ENCODE measurements around the gene FCER2.

FCER2 gene, protein sequence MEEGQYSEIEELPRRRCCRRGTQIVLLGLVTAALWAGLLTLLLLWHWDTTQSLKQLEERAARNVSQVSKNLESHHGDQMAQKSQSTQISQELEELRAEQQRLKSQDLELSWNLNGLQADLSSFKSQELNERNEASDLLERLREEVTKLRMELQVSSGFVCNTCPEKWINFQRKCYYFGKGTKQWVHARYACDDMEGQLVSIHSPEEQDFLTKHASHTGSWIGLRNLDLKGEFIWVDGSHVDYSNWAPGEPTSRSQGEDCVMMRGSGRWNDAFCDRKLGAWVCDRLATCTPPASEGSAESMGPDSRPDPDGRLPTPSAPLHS

DNA sequence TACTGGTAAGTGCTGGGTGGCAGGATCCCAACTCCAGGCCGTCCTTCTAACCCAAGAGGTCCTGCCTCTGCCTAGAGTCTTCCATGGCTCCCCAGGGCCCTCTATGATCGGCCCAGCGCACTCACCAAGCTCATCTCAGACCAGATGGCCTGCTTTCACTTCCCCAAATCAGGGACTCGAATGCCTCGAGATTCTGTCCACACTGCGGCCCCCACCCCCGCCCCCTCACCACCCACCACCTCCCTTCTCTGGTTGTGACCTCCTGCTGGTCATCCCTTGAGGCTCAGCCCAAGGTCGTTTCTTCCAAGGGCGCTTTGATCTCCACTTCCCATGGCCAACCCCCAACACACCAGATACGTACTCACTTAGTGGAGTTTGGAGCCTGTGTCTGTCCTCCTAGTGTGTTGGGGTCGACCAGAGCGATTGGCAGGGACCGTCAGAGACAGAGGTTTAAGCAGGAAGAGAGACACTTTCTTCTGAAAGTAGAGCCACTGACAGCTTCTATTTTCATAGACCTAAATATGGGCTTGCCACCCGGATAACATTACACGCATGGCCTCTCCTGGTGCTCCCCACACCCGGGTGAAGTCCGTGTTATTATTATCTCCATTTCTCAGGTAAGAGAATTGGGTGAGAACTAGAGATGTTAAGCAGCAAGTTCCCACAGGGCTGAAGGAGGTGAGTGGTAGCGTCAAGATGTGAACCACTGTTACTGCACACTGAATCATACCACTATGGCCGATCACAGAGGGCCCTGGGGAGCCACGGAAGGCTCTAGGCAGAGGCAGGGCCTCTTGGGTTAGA lies at the start of gene FCER2:
Gene FCER2, minus strand, starts transcription at position 478 of the 804 bp plus-strand sequence. CDS start 2,371 bp downstream, outside the sequence.
- H3K9me2 ChIP-seq (replicated peaks; ENCODE audit: insufficient read depth, low read length) = no peaks in the 10 kb centered on the region
- no peaks in the 10 kb centered on the region for H4K20me1 ChIP-seq (ENCODE audit: insufficient read depth, low read length)
- H3K9ac ChIP-seq (ENCODE audit: low read length) = no peak within 1 kb of the TSS
- no peak within 1 kb of the TSS for H2AFZ ChIP-seq (ENCODE audit: low read length)
- H3K27ac ChIP-seq (ENCODE audit: low read length) = no peak within 1 kb of the TSS
- no peak within 1 kb of the TSS for H3K4me3 ChIP-seq (ENCODE audit: low read length)
- H3K4me1 ChIP-seq (ENCODE audit: low read length) = no peaks in the 10 kb centered on the region
- no peaks in the 10 kb centered on the region for H3K36me3 ChIP-seq (replicated peaks; ENCODE audit: insufficient read depth, low read length)
- no peak for DNase-seq
- no peaks in the 10 kb centered on the region for H3K79me2 ChIP-seq (ENCODE audit: low read length)
- H3F3A ChIP-seq (ENCODE audit: insufficient read depth, low read length) = no peaks in the 10 kb centered on the region
- TF ChIP-seq EZH2phosphoT487 (IDR thresholded peaks at IDR 0.05; ENCODE audit: low read length) (no peak), EZH2 (optimal IDR thresholded peaks at IDR 0.05; ENCODE audit: low read depth, low read length) (no peak)
- TF ChIP-seq, protein P1, sequence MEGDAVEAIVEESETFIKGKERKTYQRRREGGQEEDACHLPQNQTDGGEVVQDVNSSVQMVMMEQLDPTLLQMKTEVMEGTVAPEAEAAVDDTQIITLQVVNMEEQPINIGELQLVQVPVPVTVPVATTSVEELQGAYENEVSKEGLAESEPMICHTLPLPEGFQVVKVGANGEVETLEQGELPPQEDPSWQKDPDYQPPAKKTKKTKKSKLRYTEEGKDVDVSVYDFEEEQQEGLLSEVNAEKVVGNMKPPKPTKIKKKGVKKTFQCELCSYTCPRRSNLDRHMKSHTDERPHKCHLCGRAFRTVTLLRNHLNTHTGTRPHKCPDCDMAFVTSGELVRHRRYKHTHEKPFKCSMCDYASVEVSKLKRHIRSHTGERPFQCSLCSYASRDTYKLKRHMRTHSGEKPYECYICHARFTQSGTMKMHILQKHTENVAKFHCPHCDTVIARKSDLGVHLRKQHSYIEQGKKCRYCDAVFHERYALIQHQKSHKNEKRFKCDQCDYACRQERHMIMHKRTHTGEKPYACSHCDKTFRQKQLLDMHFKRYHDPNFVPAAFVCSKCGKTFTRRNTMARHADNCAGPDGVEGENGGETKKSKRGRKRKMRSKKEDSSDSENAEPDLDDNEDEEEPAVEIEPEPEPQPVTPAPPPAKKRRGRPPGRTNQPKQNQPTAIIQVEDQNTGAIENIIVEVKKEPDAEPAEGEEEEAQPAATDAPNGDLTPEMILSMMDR (IDR thresholded peaks at IDR 0.05; ENCODE audit: low read length) = no peak
- H3K27me3 ChIP-seq (replicated peaks; ENCODE audit: insufficient read depth, low read length) = peaks cover 89% of the 10 kb centered on the region
- H3K4me2 ChIP-seq (ENCODE audit: low read depth, low read length) = no peak within 1 kb of the TSS
- no peaks in the 10 kb centered on the region for H3K9me3 ChIP-seq (replicated peaks; ENCODE audit: insufficient read depth, low read length)

DNA sequence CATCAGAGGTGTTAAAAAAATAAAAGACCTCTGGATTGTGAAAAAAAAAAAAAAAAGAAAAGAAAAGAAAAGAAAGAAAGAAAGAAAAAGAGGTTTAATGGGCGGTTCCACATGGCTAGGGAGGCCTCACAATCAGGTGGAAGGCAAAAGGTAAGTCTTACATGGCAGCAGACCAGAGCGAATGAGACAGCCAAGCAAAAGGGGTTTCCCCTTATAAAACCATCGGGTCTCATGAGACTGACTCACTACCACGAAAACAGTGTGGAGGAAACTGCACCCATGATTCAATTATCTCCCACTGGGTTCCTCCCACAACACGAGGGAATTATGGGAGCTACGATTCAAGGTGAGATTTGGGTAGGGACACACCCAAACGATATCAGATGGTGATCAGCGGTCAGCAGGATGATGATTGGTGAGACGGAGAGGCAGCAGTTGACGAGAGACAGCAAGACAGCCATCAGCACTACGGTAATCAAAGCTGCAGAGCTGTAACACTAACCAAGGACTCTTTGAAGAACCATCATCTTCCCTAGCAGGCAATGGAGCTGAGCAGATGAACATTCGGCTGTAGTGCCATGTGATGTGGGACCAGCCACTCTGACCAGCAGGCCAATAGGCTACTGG lies 49.3 kb upstream of the FCER2 start:
- H3K27me3 ChIP-seq (replicated peaks; ENCODE audit: insufficient read depth, low read length) = peaks cover 77% of the 10 kb centered on the region
- H4K20me1 ChIP-seq (ENCODE audit: insufficient read depth, low read length) = no peaks in the 10 kb centered on the region
- no peaks in the 10 kb centered on the region for H3K79me2 ChIP-seq (ENCODE audit: low read length)
- no peak for DNase-seq
- no peaks in the 10 kb centered on the region for H3F3A ChIP-seq (ENCODE audit: insufficient read depth, low read length)
- H3K4me3 ChIP-seq (ENCODE audit: low read length) = no peak overlapping the region
- H3K4me2 ChIP-seq (ENCODE audit: low read depth, low read length) = no peak overlapping the region
- no peak overlapping the region for H2AFZ ChIP-seq (ENCODE audit: low read length)
- TF ChIP-seq, protein P1 (IDR thresholded peaks at IDR 0.05; ENCODE audit: low read length) = no peak
- no peak for TF ChIP-seq EZH2phosphoT487 (IDR thresholded peaks at IDR 0.05; ENCODE audit: low read length)
- TF ChIP-seq EZH2 (optimal IDR thresholded peaks at IDR 0.05; ENCODE audit: low read depth, low read length) = no peak
- H3K4me1 ChIP-seq (ENCODE audit: low read length) = no peaks in the 10 kb centered on the region
- no peaks in the 10 kb centered on the region for H3K9me2 ChIP-seq (replicated peaks; ENCODE audit: insufficient read depth, low read length)
- H3K9me3 ChIP-seq (replicated peaks; ENCODE audit: insufficient read depth, low read length) = no peaks in the 10 kb centered on the region
- H3K27ac ChIP-seq (ENCODE audit: low read length) = no peak overlapping the region
- H3K36me3 ChIP-seq (replicated peaks; ENCODE audit: insufficient read depth, low read length) = no peaks in the 10 kb centered on the region
- no peak overlapping the region for H3K9ac ChIP-seq (ENCODE audit: low read length)

DNA sequence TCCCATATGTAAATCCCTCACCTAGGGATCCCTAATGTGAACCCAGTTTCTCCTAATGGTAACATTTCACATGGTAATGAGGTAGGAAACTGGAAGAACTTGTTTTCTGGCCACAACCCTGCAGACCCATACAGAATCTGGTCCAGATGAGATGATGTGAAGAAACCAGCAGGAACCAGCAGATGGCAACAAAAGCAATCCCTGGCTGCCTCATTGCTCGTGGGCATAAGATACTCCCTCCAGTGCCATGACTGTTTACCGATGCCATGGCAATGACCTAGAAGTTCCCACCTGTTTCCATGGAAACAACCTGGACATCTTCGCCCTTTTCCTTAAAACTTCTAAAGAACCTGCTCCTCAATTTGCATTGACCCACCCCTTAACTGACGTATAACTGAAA lies 46.8 kb upstream of the FCER2 start:
- Histone ChIP-seq H3K4me1 (ENCODE audit: low read length) (no peaks in the 10 kb centered on the region), H3K27me3 (replicated peaks; ENCODE audit: insufficient read depth, low read length) (peaks cover 64% of the 10 kb centered on the region), H3K36me3 (replicated peaks; ENCODE audit: insufficient read depth, low read length) (no peaks in the 10 kb centered on the region), H3F3A (ENCODE audit: insufficient read depth, low read length) (no peaks in the 10 kb centered on the region), H3K9ac (ENCODE audit: low read length) (no peak overlapping the region), H3K4me2 (ENCODE audit: low read depth, low read length) (no peak overlapping the region), H3K9me2 (replicated peaks; ENCODE audit: insufficient read depth, low read length) (no peaks in the 10 kb centered on the region), H4K20me1 (ENCODE audit: insufficient read depth, low read length) (no peaks in the 10 kb centered on the region), H3K79me2 (ENCODE audit: low read length) (no peaks in the 10 kb centered on the region), H2AFZ (ENCODE audit: low read length) (no peak overlapping the region), H3K27ac (ENCODE audit: low read length) (no peak overlapping the region), H3K4me3 (ENCODE audit: low read length) (no peak overlapping the region), H3K9me3 (replicated peaks; ENCODE audit: insufficient read depth, low read length) (no peaks in the 10 kb centered on the region)
- DNase-seq = no peak
- TF ChIP-seq EZH2 (optimal IDR thresholded peaks at IDR 0.05; ENCODE audit: low read depth, low read length) = no peak
- TF ChIP-seq, protein P1 (IDR thresholded peaks at IDR 0.05; ENCODE audit: low read length) = peak; percentile 24
- TF ChIP-seq EZH2phosphoT487 (IDR thresholded peaks at IDR 0.05; ENCODE audit: low read length) = no peak
